ENCODE data around the gene CCDC121. TPM values are rescaled to one million over a fixed set of nuclear protein-coding genes. Genes with fewer than 3 reads are reported as not detected.
A peak's percentile ranks its signal among the peaks of the same experiment; 100 is the strongest.
"Not testable (repeated sequence)": the region's sequence is repeated elsewhere in the genome, so short reads cannot be mapped to it uniquely, and the experiment has no call there.

CCDC121 gene
- total RNA-seq, 4 donors from 2014 or later, result 1.8 to 11.6 (median 2.5) TPM

GRCh38 chr2:27634291-27634690 lies 5.5 kb upstream of the CCDC121 start:
- Histone ChIP-seq H3K4me3 (no peak overlapping the region), H3K4me1 (peaks cover 0 to 10% (median 0%) of the 10 kb centered on the region in 4 donors), H3K27me3 (no peaks in the 10 kb centered on the region), H3K27ac (no peak overlapping the region), H3K9me3 (no peaks in the 10 kb centered on the region), H3K36me3 (peaks cover 0 to 66% (median 0%) of the 10 kb centered on the region in 3 donors)
- TF ChIP-seq POLR2A (IDR thresholded peaks at IDR 0.05) (no peak), CTCF (IDR thresholded peaks at IDR 0.05) (no peak)
- DNase-seq, result no peak

DNA sequence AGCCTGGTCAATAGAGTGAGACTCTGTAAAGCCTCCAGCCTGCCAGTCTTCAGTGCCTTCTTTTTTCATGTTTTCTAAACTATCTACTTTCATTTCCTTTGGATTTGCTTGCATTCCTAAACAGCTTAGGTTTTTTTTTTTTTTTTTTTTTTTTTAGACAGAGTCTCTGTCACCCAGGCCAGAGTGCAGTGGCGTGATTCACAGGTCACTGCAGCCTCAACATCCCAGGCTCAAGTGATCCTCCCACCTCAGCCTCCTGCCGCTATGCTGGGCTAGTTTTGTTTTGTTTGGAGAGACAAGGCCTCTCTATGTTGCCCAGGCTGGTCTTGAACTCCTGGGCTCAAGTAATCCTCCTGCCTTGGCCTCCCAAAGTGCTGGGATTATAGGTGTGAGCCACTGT lies 1.4 kb upstream of the CCDC121 start:
- H3K27ac ChIP-seq, DNase-seq, H3K27me3 ChIP-seq, H3K4me3 ChIP-seq, H3K9me3 ChIP-seq: not testable (repeated sequence)
- peaks cover 0 to 30% (median 0%) of the 10 kb centered on the region in 3 donors for H3K36me3 ChIP-seq
- peaks cover 0 to 17% (median 5%) of the 10 kb centered on the region in 4 donors for H3K4me1 ChIP-seq

DNA sequence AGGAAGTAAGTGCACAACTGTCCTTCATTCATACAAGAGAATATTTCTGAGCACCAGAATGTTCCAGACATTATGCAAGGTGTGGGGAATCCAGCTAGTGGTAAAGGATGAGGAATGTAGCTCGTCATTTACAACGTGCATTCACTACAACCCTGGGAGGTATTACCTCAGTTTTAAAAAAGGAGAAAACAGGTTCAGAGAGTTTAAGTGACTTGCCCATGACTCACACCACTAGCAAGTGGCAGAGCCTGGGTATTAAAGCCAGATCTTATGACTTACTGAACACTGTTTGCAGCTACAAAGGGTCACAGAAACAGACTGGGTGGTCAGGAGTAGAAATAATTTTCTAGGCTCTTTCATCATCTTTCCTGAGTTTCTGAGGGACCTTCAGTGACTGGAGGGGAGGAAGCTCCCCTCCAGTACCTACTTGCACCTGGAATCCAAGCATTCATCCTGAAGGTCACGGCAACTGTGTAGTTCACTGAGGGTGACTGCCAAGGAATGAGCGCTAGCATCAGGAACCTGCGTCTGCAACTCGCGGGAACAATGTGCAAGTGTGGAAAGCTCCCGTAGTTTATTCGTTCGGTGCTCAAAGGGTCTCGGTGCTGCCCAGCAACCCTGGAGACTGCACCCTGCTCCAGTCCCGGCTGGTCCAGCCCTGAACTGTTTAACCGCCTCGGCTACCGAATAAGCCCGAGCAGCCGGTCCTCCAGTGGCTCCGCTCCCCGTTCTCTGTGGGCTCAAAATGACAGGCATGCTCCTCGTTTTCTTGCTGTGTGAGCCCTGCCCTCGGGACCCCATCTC lies 647 bp downstream of the CCDC121 start:
- Histone ChIP-seq H3K4me3 (peak overlapping the region; percentile 58 to 80 (median 72)), H3K9me3 (no peaks in the 10 kb centered on the region), H3K27me3 (no peaks in the 10 kb centered on the region), H3K36me3 (peaks cover 0 to 11% (median 0%) of the 10 kb centered on the region in 3 donors), H3K4me1 (peaks cover 0 to 17% (median 5%) of the 10 kb centered on the region in 4 donors), H3K27ac (peak overlapping the region; percentile 52 to 79 (median 61))
- no peak for DNase-seq
- peak in 1 of 6 experiments; percentile 2 for TF ChIP-seq CTCF (IDR thresholded peaks at IDR 0.05)
- TF ChIP-seq POLR2A (IDR thresholded peaks at IDR 0.05), result no peak

DNA sequence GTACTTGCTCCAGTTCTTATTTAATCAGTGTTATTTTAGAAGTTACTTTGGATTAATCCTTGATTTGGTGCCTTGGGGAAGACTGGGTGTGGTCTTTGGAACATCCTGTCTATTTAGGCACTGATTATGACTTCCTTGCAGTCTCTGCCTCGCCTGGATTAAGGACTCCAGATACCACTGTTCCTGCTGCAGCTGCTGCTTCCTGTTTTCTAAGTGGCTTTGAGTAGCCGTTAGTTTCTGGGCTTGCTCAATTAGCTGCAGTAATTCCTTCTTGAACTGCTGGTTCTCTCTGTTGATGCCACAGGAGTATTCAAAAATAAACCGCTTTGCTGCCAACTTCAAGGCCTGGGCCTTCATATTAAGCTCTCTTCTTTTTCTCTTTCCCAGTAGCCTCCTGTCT lies 1.9 kb downstream of the CCDC121 start:
- peaks cover 0 to 17% (median 5%) of the 10 kb centered on the region in 4 donors for H3K4me1 ChIP-seq
- not testable (repeated sequence) for H3K4me3 ChIP-seq, DNase-seq, H3K9me3 ChIP-seq, H3K27me3 ChIP-seq, H3K36me3 ChIP-seq, H3K27ac ChIP-seq

GRCh38 chr2:27626323-27626722 lies 2.5 kb downstream of the CCDC121 start:
- H3K9me3 ChIP-seq, H3K27me3 ChIP-seq, H3K4me3 ChIP-seq, DNase-seq, H3K27ac ChIP-seq: not testable (repeated sequence)
- Histone ChIP-seq H3K4me1 (peaks cover 0 to 17% (median 5%) of the 10 kb centered on the region in 4 donors), H3K36me3 (peaks cover 0 to 10% (median 0%) of the 10 kb centered on the region in 3 donors)

GRCh38 chr2:27624943-27625342 lies 3.9 kb downstream of the CCDC121 start:
- Histone ChIP-seq H3K4me3 (no peak overlapping the region), H3K4me1 (peaks cover 0 to 13% (median 5%) of the 10 kb centered on the region in 4 donors), H3K9me3 (no peaks in the 10 kb centered on the region), H3K36me3 (peaks cover 0 to 23% (median 0%) of the 10 kb centered on the region in 3 donors), H3K27me3 (no peaks in the 10 kb centered on the region), H3K27ac (no peak overlapping the region)
- TF ChIP-seq CTCF (IDR thresholded peaks at IDR 0.05) (no peak), POLR2A (IDR thresholded peaks at IDR 0.05) (no peak)
- DNase-seq, result no peak

- no peak for DNase-seq
- peaks cover 0 to 41% (median 0%) of the 10 kb centered on the region in 3 donors for H3K36me3 ChIP-seq
- no peak overlapping the region for H3K4me3 ChIP-seq
Measured at GRCh38 chr2:27622921-27623384, 5.9 kb downstream of the CCDC121 start.

More at GRCh38 chr2:27622921-27623384, 5.9 kb downstream of the CCDC121 start:
- no peak for TF ChIP-seq POLR2A (IDR thresholded peaks at IDR 0.05)
- TF ChIP-seq CTCF (IDR thresholded peaks at IDR 0.05), result no peak
- H3K9me3 ChIP-seq, result no peaks in the 10 kb centered on the region
- H3K27me3 ChIP-seq, result no peaks in the 10 kb centered on the region
- H3K27ac ChIP-seq, result no peak overlapping the region
- peaks cover 0 to 4% (median under 1%) of the 10 kb centered on the region in 4 donors for H3K4me1 ChIP-seq
